Ovary (tissue), 9 donors: ENCODE measurements around the gene RBM47. TPM values are rescaled to one million over a fixed set of nuclear protein-coding genes. Genes with fewer than 3 reads are reported as not detected.
"Not testable (repeated sequence)": the region's sequence is repeated elsewhere in the genome, so short reads cannot be mapped to it uniquely, and the experiment has no call there.

Source experiments
- DNase-seq, 5 donors: peaks; one replicate each; pipeline ENCODE4 v3.0.0-alpha.2; 2019 to 2020
- H3K27ac ChIP-seq, 2 donors: fragments of 200-600 bp; one replicate each; pipeline versions ENCODE4 v1.5.1 to v1.8.0; 2019 to 2022
- H3K27me3 ChIP-seq: fragments of 200-600 bp; one replicate; pipeline ENCODE4 v1.8.0; 2022
- H3K36me3 ChIP-seq: fragments of 200-600 bp; sonication (generic); one replicate; pipeline ENCODE4 v1.5.1; 2019
- H3K4me1 ChIP-seq: one replicate; pipeline ENCODE4 v1.8.1; 2013; ENCODE audit warnings: mild to moderate bottlenecking, moderate library complexity; ENCODE audit not compliant: insufficient read depth
- H3K4me3 ChIP-seq: fragments of 200-600 bp; sonication (generic); one replicate; pipeline ENCODE4 v1.5.1; 2017
- H3K9me3 ChIP-seq, 2 donors: fragments of 200-600 bp in 1 of 2; sonication (generic) in 1 of 2; one replicate each; pipeline versions ENCODE4 v1.5.1 to v1.8.1; 2013 to 2019; ENCODE audit warnings: mild to moderate bottlenecking in 1 of 2, moderate library complexity in 1 of 2
- CTCF ChIP-seq, 3 donors: fragments of 450-650 bp in 2 of 3; fragments of 200-600 bp in 1 of 3; IDR thresholded peaks; one replicate each; pipeline versions ENCODE4 v1.5.1 to v1.8.0; 2016 to 2022; ENCODE audit warnings: antibody characterized with exemption in 3 of 3, mild to moderate bottlenecking in 1 of 3
- EP300 ChIP-seq: sonication (generic); formaldehyde crosslinking; IDR thresholded peaks from one replicate; pipeline ENCODE4 v1.6.1; 2017; ENCODE audit warnings: antibody characterized with exemption
- POLR2A ChIP-seq: fragments of 450-650 bp; IDR thresholded peaks from one replicate; pipeline ENCODE4 v1.6.1; 2017; ENCODE audit warnings: antibody characterized with exemption, mild to moderate bottlenecking, moderate library complexity
- WGBS, 3 donors: extraction: QIAGEN DNeasy Blood & Tissue Kit in 1 of 3; methylation state at CpG; one replicate each; pipeline versions ENCODE4 v1.1.5 to v1.1.7; 2013 to 2017; 5-methylcytosine and 5-hydroxymethylcytosine counted together
- intact Hi-C, 4 donors: fragments of 100-400 bp; cut with DNase I; formaldehyde crosslinking; loops; one replicate each; pipeline versions ENCODE4 v1.11.0 to v1.15.1; 2022 to 2023
- polyA plus RNA-seq, 2 donors: library from polyadenylated mRNA; stranded (reverse); fragments of 200-250 nt in 1 of 2; fragments of 350-450 nt in 1 of 2; fragmentation: Illumina TruSeq in 1 of 2; extraction: RNeasy Lipid Tissue Mini Kit (QIAGEN cat#74804) in 1 of 2; gene quantifications; one replicate each; pipeline ENCODE4 v1.2.3, GENCODE V29; 2013 to 2014
- total RNA-seq, 7 donors: library from RNA; depleted of rRNA in 2 of 7; stranded (reverse); fragments of >200 nt in 2 of 7; fragmentation: NEBNext Ultra II Directional in 3 of 7; extraction: Animal tissue kit (Norgen Biotek cat#: 25700) in 3 of 7; gene quantifications; one replicate each; pipeline versions ENCODE4 v1.1.0 to v1.2.4, GENCODE V29; 2016 to 2023
- donor health status: DM: no; HTN: no; CAD: no; lungs with moderate emphysema.
- donor health status: DM: no; HTN: no; CAD: no.
- donor health status: Bipolar disorder and iron deficiency.
- donor health status: DM: yes; HTN: yes; CAD: no.
- donor health status: DM: no; HTN: no; CAD: no.
- donor health status: DM: yes; HTN: yes; CAD: no.

RBM47 gene
- total and polyA plus RNA-seq, 9 donors, result 2.7 to 92.8 (median 10.3) TPM

GRCh38 chr4:40630335-40631021 lies 814 bp upstream of the RBM47 start:
- Histone ChIP-seq H3K4me3 (no peak overlapping the region), H3K36me3 (no peaks in the 10 kb centered on the region), H3K27me3 (no peaks in the 10 kb centered on the region), H3K4me1 (peaks cover 2% of the 10 kb centered on the region), H3K9me3 (no peaks in the 10 kb centered on the region), H3K27ac (peak overlapping the region in 1 of 2 donors; percentile 30)
- TF ChIP-seq EP300 (no peak), POLR2A (no peak), CTCF (IDR thresholded peaks at IDR 0.05) (no peak)
- WGBS, 3 donors, result 66 to 73% (median 72%) methylated on average over 41 of the region's 41 CpGs
- intact Hi-C loops, result no loop called here
- peak; percentile 26 to 55 (median 39) for DNase-seq

- TF ChIP-seq POLR2A (no peak), CTCF (IDR thresholded peaks at IDR 0.05) (no peak), EP300 (no peak)
- Histone ChIP-seq H3K4me3 (peak overlapping the region; percentile 42), H3K27ac (no peak overlapping the region), H3K9me3 (no peaks in the 10 kb centered on the region), H3K4me1 (peaks cover 2% of the 10 kb centered on the region), H3K27me3 (no peaks in the 10 kb centered on the region), H3K36me3 (no peaks in the 10 kb centered on the region)
- DNase-seq, result no peak
- WGBS, 3 donors, result 22 to 33% (median 30%) methylated on average over 6 of the region's 6 CpGs
- intact Hi-C loops, result no loop called here
Measured at GRCh38 chr4:40628888-40629287, 776 bp downstream of the RBM47 start.

- H3K4me1 ChIP-seq, H3K9me3 ChIP-seq, intact Hi-C loops, H3K4me3 ChIP-seq, H3K27me3 ChIP-seq, H3K27ac ChIP-seq, H3K36me3 ChIP-seq, DNase-seq: not testable (repeated sequence)
- 74 to 82% (median 74%) methylated on average over 6 of the region's 6 CpGs for WGBS, 3 donors
Measured at GRCh38 chr4:40628407-40628806, 1.3 kb downstream of the RBM47 start.

- Histone ChIP-seq H3K4me3 (no peak overlapping the region), H3K27ac (no peak overlapping the region)
Measured at GRCh38 chr4:40627540-40627939, 2.1 kb downstream of the RBM47 start.

More at GRCh38 chr4:40627540-40627939, 2.1 kb downstream of the RBM47 start:
- Histone ChIP-seq H3K9me3 (no peaks in the 10 kb centered on the region), H3K27me3 (no peaks in the 10 kb centered on the region), H3K4me1 (peaks cover 2% of the 10 kb centered on the region), H3K36me3 (no peaks in the 10 kb centered on the region)
- intact Hi-C loops, result no loop called here
- 83 to 96% (median 84%) methylated on average over 1 of the region's 1 CpG for WGBS, 3 donors
- no peak for TF ChIP-seq CTCF (IDR thresholded peaks at IDR 0.05)
- TF ChIP-seq POLR2A, result no peak
- no peak for TF ChIP-seq EP300
- no peak for DNase-seq
